GM23338 (cell line): Measurements from ENCODE around the gene SERGEF. TPM values are rescaled to one million over a fixed set of nuclear protein-coding genes. Genes with fewer than 3 reads are reported as not detected.

Source experiments
- ATAC-seq: fragments of 200-7000 bp; cut with Tn5 transposase; 3 replicates; pipeline ENCODE4 v1.9.1; 2020
- DNase-seq: peaks from one replicate; pipeline ENCODE4 v3.0.0-alpha.2; 2015; ENCODE audit warnings: low spot score
- H2AFZ ChIP-seq: fragments of 200-600 bp; sonication (generic); 2 replicates; pipeline ENCODE4 v1.8.0; 2016; ENCODE audit warnings: antibody characterized with exemption, mild to moderate bottlenecking, moderate library complexity
- H3F3A ChIP-seq: fragments of 200-600 bp; sonication (generic); replicated peaks from 2 replicates; pipeline ENCODE4 v1.8.0; 2017; ENCODE audit warnings: antibody characterized with exemption, mixed run types, low read depth
- H3K27ac ChIP-seq: fragments of 200-600 bp; sonication (generic); 2 replicates; pipeline ENCODE4 v1.6.1; 2016; ENCODE audit warnings: low read depth
- H3K27me3 ChIP-seq: fragments of 200-600 bp; sonication (generic); 2 replicates; pipeline ENCODE4 v1.8.0; 2016; ENCODE audit warnings: mild to moderate bottlenecking, mixed run types, moderate library complexity; ENCODE audit not compliant: insufficient read depth
- H3K36me3 ChIP-seq: fragments of 200-600 bp; sonication (generic); 2 replicates; pipeline ENCODE4 v1.8.0; 2016; ENCODE audit warnings: mild to moderate bottlenecking; ENCODE audit not compliant: insufficient read depth
- H3K4me1 ChIP-seq: fragments of 200-600 bp; sonication (generic); 2 replicates; pipeline ENCODE4 v1.8.0; 2016; ENCODE audit warnings: mild to moderate bottlenecking, moderate library complexity; ENCODE audit not compliant: insufficient read depth
- H3K4me2 ChIP-seq: fragments of 200-600 bp; sonication (generic); 2 replicates; pipeline ENCODE4 v1.7.1; 2017; ENCODE audit warnings: mixed run types
- H3K4me3 ChIP-seq: fragments of 200-600 bp; sonication (generic); 2 replicates; pipeline ENCODE4 v1.6.1; 2016; ENCODE audit warnings: mixed run types
- H3K79me2 ChIP-seq: fragments of 200-600 bp; sonication (generic); replicated peaks from 2 replicates; pipeline ENCODE4 v1.8.0; 2017; ENCODE audit warnings: mild to moderate bottlenecking; ENCODE audit not compliant: insufficient read depth
- H3K9me2 ChIP-seq: fragments of 200-600 bp; sonication (generic); 2 replicates; pipeline ENCODE4 v1.8.0; 2017; ENCODE audit not compliant: insufficient read depth
- H4K20me1 ChIP-seq: fragments of 200-600 bp; sonication (generic); replicated peaks from 2 replicates; pipeline ENCODE4 v1.8.0; 2017; ENCODE audit warnings: mild to moderate bottlenecking; ENCODE audit not compliant: insufficient read depth
- H3K27ac Mint-ChIP-seq: 2 replicates; pipeline ENCODE4 v1.8.0; 2020; ENCODE audit warnings: inconsistent platforms, mild to moderate bottlenecking, moderate library complexity, mixed read lengths
- H3K27me3 Mint-ChIP-seq: 3 replicates; pipeline ENCODE4 v1.8.0; 2022; ENCODE audit warnings: low read depth, mild to moderate bottlenecking, moderate library complexity, mixed read lengths, inconsistent platforms; ENCODE audit not compliant: insufficient read depth, poor library complexity
- H3K36me3 Mint-ChIP-seq: 3 replicates; pipeline ENCODE4 v1.8.0; 2021; ENCODE audit warnings: low read depth, mild to moderate bottlenecking, inconsistent platforms, moderate library complexity, mixed read lengths
- H3K4me1 Mint-ChIP-seq: 3 replicates; pipeline ENCODE4 v1.8.0; 2020; ENCODE audit warnings: mild to moderate bottlenecking, inconsistent platforms, mixed read lengths
- H3K4me3 Mint-ChIP-seq: 3 replicates; pipeline ENCODE4 v1.8.0; 2021; ENCODE audit warnings: moderate library complexity, mild to moderate bottlenecking, inconsistent platforms, mixed read lengths
- H3K9me3 Mint-ChIP-seq: 3 replicates; pipeline ENCODE4 v1.8.0; 2020; ENCODE audit warnings: moderate library complexity, mild to moderate bottlenecking, inconsistent platforms, mixed read lengths
- ZNF114 ChIP-seq: fragments of 250-450 bp; sonication (Bioruptor Pico); IDR thresholded peaks from 2 replicates; pipeline ENCODE4 v1.5.0; 2020; ENCODE audit warnings: mild to moderate bottlenecking, moderate library complexity
- polyA plus RNA-seq: library from polyadenylated mRNA; unstranded; fragments of >200 nt; fragmentation: Nextera tagmentation; extraction: Ambion mirVana; gene quantifications from 2 replicates; pipeline ENCODE4 v1.2.1, GENCODE V29; 2016
- total RNA-seq: library from RNA; depleted of rRNA; stranded (reverse); fragments of >200 nt; shearing (Covaris generic); gene quantifications from 2 replicates; pipeline ENCODE4 v1.2.3, GENCODE V29; 2014
- TF ChIP-seq, protein P1 (sequence below): fragments of 250-450 bp; sonication (Bioruptor Pico); IDR thresholded peaks from 2 replicates; pipeline ENCODE4 v1.5.0; 2020; ENCODE audit warnings: mild to moderate bottlenecking, moderate library complexity
- TF ChIP-seq, protein P2 (sequence below), 2 experiments: fragments of 200-600 bp in 1 of 2; sonication (generic) in 1 of 2; conservative IDR thresholded peaks; 2 replicates each; pipeline versions ENCODE4 v1.5.1 to v1.6.1; 2016 to 2017; ENCODE audit warnings: antibody characterized with exemption in 2 of 2, low read depth in 2 of 2, mild to moderate bottlenecking in 2 of 2, moderate library complexity in 1 of 2
- TF ChIP-seq, protein P3 (sequence below): IDR thresholded peaks from 2 replicates; pipeline ENCODE4 v1.6.1; 2016; ENCODE audit warnings: antibody characterized with exemption

SERGEF gene
- total and polyA plus RNA-seq, 2 experiments from 2014 or later, result 24.2 to 27.9 TPM

DNA sequence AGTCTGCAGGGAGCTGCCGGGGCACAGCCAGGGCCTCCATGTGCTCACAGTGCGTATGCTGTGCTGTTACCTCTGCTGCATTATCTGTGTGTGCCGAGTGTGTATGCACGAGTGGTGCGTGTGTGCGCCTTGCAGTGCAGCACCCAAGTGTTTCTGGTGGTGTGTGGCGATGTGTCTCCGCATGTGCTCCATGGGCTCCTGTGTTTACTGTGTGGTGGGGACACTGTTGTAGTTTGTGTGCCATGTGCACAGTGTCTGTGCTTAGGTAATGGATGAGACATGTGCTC lies 246.8 kb downstream of the SERGEF start (continued):
- TF ChIP-seq, protein P1, sequence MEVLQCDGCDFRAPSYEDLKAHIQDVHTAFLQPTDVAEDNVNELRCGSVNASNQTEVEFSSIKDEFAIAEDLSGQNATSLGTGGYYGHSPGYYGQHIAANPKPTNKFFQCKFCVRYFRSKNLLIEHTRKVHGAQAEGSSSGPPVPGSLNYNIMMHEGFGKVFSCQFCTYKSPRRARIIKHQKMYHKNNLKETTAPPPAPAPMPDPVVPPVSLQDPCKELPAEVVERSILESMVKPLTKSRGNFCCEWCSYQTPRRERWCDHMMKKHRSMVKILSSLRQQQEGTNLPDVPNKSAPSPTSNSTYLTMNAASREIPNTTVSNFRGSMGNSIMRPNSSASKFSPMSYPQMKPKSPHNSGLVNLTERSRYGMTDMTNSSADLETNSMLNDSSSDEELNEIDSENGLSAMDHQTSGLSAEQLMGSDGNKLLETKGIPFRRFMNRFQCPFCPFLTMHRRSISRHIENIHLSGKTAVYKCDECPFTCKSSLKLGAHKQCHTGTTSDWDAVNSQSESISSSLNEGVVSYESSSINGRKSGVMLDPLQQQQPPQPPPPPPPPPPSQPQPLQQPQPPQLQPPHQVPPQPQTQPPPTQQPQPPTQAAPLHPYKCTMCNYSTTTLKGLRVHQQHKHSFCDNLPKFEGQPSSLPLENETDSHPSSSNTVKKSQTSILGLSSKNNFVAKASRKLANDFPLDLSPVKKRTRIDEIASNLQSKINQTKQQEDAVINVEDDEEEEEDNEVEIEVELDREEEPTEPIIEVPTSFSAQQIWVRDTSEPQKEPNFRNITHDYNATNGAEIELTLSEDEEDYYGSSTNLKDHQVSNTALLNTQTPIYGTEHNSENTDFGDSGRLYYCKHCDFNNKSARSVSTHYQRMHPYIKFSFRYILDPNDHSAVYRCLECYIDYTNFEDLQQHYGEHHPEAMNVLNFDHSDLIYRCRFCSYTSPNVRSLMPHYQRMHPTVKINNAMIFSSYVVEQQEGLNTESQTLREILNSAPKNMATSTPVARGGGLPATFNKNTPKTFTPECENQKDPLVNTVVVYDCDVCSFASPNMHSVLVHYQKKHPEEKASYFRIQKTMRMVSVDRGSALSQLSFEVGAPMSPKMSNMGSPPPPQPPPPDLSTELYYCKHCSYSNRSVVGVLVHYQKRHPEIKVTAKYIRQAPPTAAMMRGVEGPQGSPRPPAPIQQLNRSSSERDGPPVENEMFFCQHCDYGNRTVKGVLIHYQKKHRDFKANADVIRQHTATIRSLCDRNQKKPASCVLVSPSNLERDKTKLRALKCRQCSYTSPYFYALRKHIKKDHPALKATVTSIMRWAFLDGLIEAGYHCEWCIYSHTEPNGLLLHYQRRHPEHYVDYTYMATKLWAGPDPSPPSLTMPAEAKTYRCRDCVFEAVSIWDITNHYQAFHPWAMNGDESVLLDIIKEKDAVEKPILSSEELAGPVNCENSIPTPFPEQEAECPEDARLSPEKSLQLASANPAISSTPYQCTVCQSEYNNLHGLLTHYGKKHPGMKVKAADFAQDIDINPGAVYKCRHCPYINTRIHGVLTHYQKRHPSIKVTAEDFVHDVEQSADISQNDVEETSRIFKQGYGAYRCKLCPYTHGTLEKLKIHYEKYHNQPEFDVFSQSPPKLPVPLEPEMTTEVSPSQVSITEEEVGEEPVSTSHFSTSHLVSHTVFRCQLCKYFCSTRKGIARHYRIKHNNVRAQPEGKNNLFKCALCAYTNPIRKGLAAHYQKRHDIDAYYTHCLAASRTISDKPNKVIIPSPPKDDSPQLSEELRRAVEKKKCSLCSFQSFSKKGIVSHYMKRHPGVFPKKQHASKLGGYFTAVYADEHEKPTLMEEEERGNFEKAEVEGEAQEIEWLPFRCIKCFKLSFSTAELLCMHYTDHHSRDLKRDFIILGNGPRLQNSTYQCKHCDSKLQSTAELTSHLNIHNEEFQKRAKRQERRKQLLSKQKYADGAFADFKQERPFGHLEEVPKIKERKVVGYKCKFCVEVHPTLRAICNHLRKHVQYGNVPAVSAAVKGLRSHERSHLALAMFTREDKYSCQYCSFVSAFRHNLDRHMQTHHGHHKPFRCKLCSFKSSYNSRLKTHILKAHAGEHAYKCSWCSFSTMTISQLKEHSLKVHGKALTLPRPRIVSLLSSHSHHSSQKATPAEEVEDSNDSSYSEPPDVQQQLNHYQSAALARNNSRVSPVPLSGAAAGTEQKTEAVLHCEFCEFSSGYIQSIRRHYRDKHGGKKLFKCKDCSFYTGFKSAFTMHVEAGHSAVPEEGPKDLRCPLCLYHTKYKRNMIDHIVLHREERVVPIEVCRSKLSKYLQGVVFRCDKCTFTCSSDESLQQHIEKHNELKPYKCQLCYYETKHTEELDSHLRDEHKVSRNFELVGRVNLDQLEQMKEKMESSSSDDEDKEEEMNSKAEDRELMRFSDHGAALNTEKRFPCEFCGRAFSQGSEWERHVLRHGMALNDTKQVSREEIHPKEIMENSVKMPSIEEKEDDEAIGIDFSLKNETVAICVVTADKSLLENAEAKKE (CRISPR knock-in tag), result no peak
- TF ChIP-seq, protein P2, sequence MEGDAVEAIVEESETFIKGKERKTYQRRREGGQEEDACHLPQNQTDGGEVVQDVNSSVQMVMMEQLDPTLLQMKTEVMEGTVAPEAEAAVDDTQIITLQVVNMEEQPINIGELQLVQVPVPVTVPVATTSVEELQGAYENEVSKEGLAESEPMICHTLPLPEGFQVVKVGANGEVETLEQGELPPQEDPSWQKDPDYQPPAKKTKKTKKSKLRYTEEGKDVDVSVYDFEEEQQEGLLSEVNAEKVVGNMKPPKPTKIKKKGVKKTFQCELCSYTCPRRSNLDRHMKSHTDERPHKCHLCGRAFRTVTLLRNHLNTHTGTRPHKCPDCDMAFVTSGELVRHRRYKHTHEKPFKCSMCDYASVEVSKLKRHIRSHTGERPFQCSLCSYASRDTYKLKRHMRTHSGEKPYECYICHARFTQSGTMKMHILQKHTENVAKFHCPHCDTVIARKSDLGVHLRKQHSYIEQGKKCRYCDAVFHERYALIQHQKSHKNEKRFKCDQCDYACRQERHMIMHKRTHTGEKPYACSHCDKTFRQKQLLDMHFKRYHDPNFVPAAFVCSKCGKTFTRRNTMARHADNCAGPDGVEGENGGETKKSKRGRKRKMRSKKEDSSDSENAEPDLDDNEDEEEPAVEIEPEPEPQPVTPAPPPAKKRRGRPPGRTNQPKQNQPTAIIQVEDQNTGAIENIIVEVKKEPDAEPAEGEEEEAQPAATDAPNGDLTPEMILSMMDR (conservative IDR thresholded peaks at IDR 0.05; ENCODE audit: low read depth in 2 of 2), result no peak

DNA sequence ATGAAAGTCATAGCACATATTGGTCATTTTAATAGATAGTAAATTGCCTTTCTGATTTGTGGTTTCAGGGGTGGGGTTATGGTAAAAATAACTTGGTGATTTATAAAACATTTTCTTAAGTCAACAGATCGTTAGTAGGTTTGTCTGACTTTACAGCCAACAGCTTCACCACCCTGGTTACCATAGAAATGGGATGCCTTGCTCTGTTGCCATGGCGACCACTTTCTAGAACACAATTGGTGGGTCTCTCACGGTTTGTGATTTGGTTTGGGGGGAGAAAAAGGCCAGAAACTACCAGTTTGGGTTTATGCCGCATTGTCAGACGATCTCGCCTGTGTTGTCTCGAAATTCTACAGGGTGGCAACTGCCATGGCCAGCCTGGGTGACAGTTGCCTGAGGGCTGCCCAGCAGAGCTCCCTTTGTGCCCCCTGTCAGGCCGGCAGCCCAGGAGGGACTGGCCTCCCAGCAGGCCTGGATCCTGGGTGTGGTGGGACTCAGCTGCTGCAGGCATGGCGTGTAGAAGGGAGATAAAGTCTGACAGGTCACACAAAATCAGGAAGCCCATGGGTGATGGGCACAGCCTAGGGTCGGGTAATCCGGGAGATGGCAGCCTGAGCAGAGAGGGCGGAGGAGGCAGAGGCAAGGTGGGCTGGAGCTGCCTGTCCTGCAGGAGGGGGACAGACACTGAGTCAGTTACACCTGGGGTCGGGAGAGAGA lies 247.3 kb downstream of the SERGEF start:
- H3K27ac Mint-ChIP-seq, result no peak overlapping the region
- H3K4me1 ChIP-seq, result no peaks in the 10 kb centered on the region
- no peak overlapping the region for H3K4me3 Mint-ChIP-seq
- no peaks in the 10 kb centered on the region for H3K79me2 ChIP-seq
- no peaks in the 10 kb centered on the region for H3F3A ChIP-seq
- H3K36me3 Mint-ChIP-seq, result no peaks in the 10 kb centered on the region
- peaks cover 5% of the 10 kb centered on the region for H3K27me3 Mint-ChIP-seq
- H3K27ac ChIP-seq, result no peak overlapping the region
- H3K4me3 ChIP-seq, result no peak overlapping the region
- no peaks in the 10 kb centered on the region for H3K27me3 ChIP-seq
- DNase-seq (peak; percentile 63), ATAC-seq (no peak)
- no peaks in the 10 kb centered on the region; the same call in 2 of the 3 replicates for H3K9me3 Mint-ChIP-seq
- no peaks in the 10 kb centered on the region for H3K36me3 ChIP-seq
- H3K9me2 ChIP-seq, result no peaks in the 10 kb centered on the region
- H4K20me1 ChIP-seq, result no peaks in the 10 kb centered on the region
- H2AFZ ChIP-seq, result no peak overlapping the region
- peaks cover 7% of the 10 kb centered on the region for H3K4me1 Mint-ChIP-seq
- no peak overlapping the region for H3K4me2 ChIP-seq
- no peak for TF ChIP-seq ZNF114
- TF ChIP-seq, protein P3, sequence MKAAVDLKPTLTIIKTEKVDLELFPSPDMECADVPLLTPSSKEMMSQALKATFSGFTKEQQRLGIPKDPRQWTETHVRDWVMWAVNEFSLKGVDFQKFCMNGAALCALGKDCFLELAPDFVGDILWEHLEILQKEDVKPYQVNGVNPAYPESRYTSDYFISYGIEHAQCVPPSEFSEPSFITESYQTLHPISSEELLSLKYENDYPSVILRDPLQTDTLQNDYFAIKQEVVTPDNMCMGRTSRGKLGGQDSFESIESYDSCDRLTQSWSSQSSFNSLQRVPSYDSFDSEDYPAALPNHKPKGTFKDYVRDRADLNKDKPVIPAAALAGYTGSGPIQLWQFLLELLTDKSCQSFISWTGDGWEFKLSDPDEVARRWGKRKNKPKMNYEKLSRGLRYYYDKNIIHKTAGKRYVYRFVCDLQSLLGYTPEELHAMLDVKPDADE, result no peak
- TF ChIP-seq, protein P1 (CRISPR knock-in tag), result no peak
